Measurements from ENCODE around the gene C13orf42.
"Not testable (repeated sequence)": the region's sequence is repeated elsewhere in the genome, so short reads cannot be mapped to it uniquely, and the experiment has no call there.

C13orf42 gene

GRCh38 chr13:51080478-51081065 is 30.5 kb downstream of the C13orf42 start:
- CTCF ChIA-PET; H3K36me3 ChIP-seq (ENCODE audit: control insufficient read depth in 4 of 4, insufficient read depth in 4 of 4, low read length in 3 of 4); POLR2A ChIA-PET; H3K27me3 ChIP-seq (replicated peaks in 2 of 5; ENCODE audit: control insufficient read depth in 4 of 5, insufficient read depth in 5 of 5, low read length in 4 of 5); DNase-seq; H3K27ac ChIP-seq (ENCODE audit: insufficient read depth in 1 of 2, low read depth in 1 of 2, low read length in 2 of 2, poor library complexity in 1 of 2, severe bottlenecking in 2 of 2); H3K4me1 ChIP-seq (ENCODE audit: control extremely low read depth in 1 of 4, control insufficient read depth in 4 of 4, insufficient read depth in 4 of 4, low read length in 3 of 4); H3K4me3 ChIP-seq (ENCODE audit: control insufficient read depth in 1 of 7, extremely low read depth in 1 of 7, insufficient read depth in 4 of 7, low read depth in 2 of 7, low read length in 6 of 7); H3K9me3 ChIP-seq (ENCODE audit: control extremely low read depth in 1 of 5, control insufficient read depth in 4 of 5, insufficient read depth in 2 of 5, low read depth in 1 of 5, low read length in 4 of 5): not testable (repeated sequence)
- WGBS (ENCODE audit: insufficient coverage) = 93% methylated on average over 3 of the region's 23 CpGs

DNA sequence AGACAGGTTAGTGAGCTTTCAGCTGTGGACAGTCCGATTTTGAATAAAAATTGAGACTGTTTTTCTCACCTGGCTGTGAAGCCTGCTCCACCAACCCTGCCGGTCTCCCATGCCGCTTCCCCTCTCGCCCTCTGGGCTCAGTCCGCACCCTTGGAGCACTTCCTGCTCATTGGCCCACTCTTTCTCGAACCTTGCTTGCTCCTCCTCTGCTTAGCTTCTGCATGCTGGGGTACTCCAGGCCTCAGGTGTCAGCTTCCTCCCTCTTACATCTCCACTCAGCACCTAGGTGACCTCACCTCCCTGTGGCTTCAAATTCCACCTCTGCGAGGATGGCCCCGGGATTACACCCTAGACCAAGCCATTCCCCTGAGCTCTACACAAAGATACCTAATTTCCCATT is 39.6 kb downstream of the C13orf42 start:
- 89% methylated on average over 8 of the region's 8 CpGs for WGBS (ENCODE audit: insufficient coverage)
- Histone ChIP-seq H3K27ac (ENCODE audit: insufficient read depth in 1 of 2, low read depth in 1 of 2, low read length in 2 of 2, poor library complexity in 1 of 2, severe bottlenecking in 2 of 2) (no peak overlapping the region), H3K4me3 (ENCODE audit: control insufficient read depth in 1 of 7, extremely low read depth in 1 of 7, insufficient read depth in 4 of 7, low read depth in 2 of 7, low read length in 6 of 7) (no peak overlapping the region), H3K4me1 (ENCODE audit: control extremely low read depth in 1 of 4, control insufficient read depth in 4 of 4, insufficient read depth in 4 of 4, low read length in 3 of 4) (peaks cover 8 to 39% (median 23%) of the 10 kb centered on the region in 4 experiments), H3K36me3 (ENCODE audit: control insufficient read depth in 4 of 4, insufficient read depth in 4 of 4, low read length in 3 of 4) (no peaks in the 10 kb centered on the region), H3K9me3 (ENCODE audit: control extremely low read depth in 1 of 5, control insufficient read depth in 4 of 5, insufficient read depth in 2 of 5, low read depth in 1 of 5, low read length in 4 of 5) (no peaks in the 10 kb centered on the region), H3K27me3 (replicated peaks in 2 of 5; ENCODE audit: control insufficient read depth in 4 of 5, insufficient read depth in 5 of 5, low read length in 4 of 5) (no peaks in the 10 kb centered on the region)
- ChIA-PET POLR2A (no interaction called here), CTCF (interaction anchor here (0.7 to 9.1 kb wide), 23 partner anchors 9 to 1133 kb away, joined by 3 to 93 read pairs (median 3); no protein-coding TSS in a partner anchor)
- DNase-seq = no peak

GRCh38 chr13:51070005-51070649 is 40.9 kb downstream of the C13orf42 start:
- ChIA-PET POLR2A (no interaction called here), CTCF (interaction anchor here (0.6 to 9.1 kb wide), 30 partner anchors 14 to 1141 kb away, joined by 3 to 93 read pairs (median 4); partner anchors contain the start of gene C13orf42)
- H3K27me3 ChIP-seq (replicated peaks in 2 of 5; ENCODE audit: control insufficient read depth in 4 of 5, insufficient read depth in 5 of 5, low read length in 4 of 5) = no peaks in the 10 kb centered on the region
- DNase-seq = peak; percentile 79 to 86 (median 80)
- no peak overlapping the region for H3K4me3 ChIP-seq (ENCODE audit: control insufficient read depth in 1 of 7, extremely low read depth in 1 of 7, insufficient read depth in 4 of 7, low read depth in 2 of 7, low read length in 6 of 7)
- H3K36me3 ChIP-seq (ENCODE audit: control insufficient read depth in 4 of 4, insufficient read depth in 4 of 4, low read length in 3 of 4) = no peaks in the 10 kb centered on the region
- peaks cover 8 to 53% (median 37%) of the 10 kb centered on the region in 4 experiments for H3K4me1 ChIP-seq (ENCODE audit: control extremely low read depth in 1 of 4, control insufficient read depth in 4 of 4, insufficient read depth in 4 of 4, low read length in 3 of 4)
- H3K27ac ChIP-seq (ENCODE audit: insufficient read depth in 1 of 2, low read depth in 1 of 2, low read length in 2 of 2, poor library complexity in 1 of 2, severe bottlenecking in 2 of 2) = no peak overlapping the region
- no peaks in the 10 kb centered on the region for H3K9me3 ChIP-seq (ENCODE audit: control extremely low read depth in 1 of 5, control insufficient read depth in 4 of 5, insufficient read depth in 2 of 5, low read depth in 1 of 5, low read length in 4 of 5)
- 0% methylated on average over 9 of the region's 11 CpGs for WGBS (ENCODE audit: insufficient coverage)

- Histone ChIP-seq H3K4me1 (ENCODE audit: control extremely low read depth in 1 of 4, control insufficient read depth in 4 of 4, insufficient read depth in 4 of 4, low read length in 3 of 4) (peaks cover 9 to 69% (median 43%) of the 10 kb centered on the region in 4 experiments), H3K36me3 (ENCODE audit: control insufficient read depth in 4 of 4, insufficient read depth in 4 of 4, low read length in 3 of 4) (no peaks in the 10 kb centered on the region), H3K9me3 (ENCODE audit: control extremely low read depth in 1 of 5, control insufficient read depth in 4 of 5, insufficient read depth in 2 of 5, low read depth in 1 of 5, low read length in 4 of 5) (no peaks in the 10 kb centered on the region), H3K27ac (ENCODE audit: insufficient read depth in 1 of 2, low read depth in 1 of 2, low read length in 2 of 2, poor library complexity in 1 of 2, severe bottlenecking in 2 of 2) (no peak overlapping the region), H3K4me3 (ENCODE audit: control insufficient read depth in 1 of 7, extremely low read depth in 1 of 7, insufficient read depth in 4 of 7, low read depth in 2 of 7, low read length in 6 of 7) (no peak overlapping the region), H3K27me3 (replicated peaks in 2 of 5; ENCODE audit: control insufficient read depth in 4 of 5, insufficient read depth in 5 of 5, low read length in 4 of 5) (no peaks in the 10 kb centered on the region)
- ChIA-PET CTCF (interaction anchor here (0.9 to 9.1 kb wide), 16 partner anchors 10 to 1092 kb away, joined by 3 to 93 read pairs (median 6); no protein-coding TSS in a partner anchor), POLR2A (no interaction called here)
- DNase-seq = no peak
- 38% methylated on average over 2 of the region's 5 CpGs for WGBS (ENCODE audit: insufficient coverage)
These were observed 42.6 kb downstream of the C13orf42 start for GRCh38 chr13:51068501-51068900.

DNA sequence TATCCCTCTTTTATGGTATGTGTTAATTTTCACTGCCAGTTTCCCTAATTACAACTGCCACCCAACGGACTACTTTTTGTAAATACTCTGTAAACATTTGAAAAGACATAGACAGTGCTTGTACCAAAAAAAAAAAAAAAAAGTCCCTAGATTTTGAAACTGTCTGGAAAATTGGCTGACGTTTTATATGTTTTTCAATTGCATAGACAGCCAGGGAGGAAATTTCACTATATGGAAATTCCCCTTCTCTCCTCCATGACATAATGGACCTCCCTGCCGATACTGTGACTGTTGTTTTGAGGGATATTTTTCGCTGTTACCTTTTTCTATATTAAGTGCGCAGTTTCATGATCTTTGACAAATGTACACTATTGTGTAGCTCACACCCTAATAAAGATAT is 43.4 kb downstream of the C13orf42 start:
- DNase-seq = no peak
- no peaks in the 10 kb centered on the region for H3K9me3 ChIP-seq (ENCODE audit: control extremely low read depth in 1 of 5, control insufficient read depth in 4 of 5, insufficient read depth in 2 of 5, low read depth in 1 of 5, low read length in 4 of 5)
- peaks cover 13 to 76% (median 47%) of the 10 kb centered on the region in 4 experiments for H3K4me1 ChIP-seq (ENCODE audit: control extremely low read depth in 1 of 4, control insufficient read depth in 4 of 4, insufficient read depth in 4 of 4, low read length in 3 of 4)
- no peaks in the 10 kb centered on the region for H3K27me3 ChIP-seq (replicated peaks in 2 of 5; ENCODE audit: control insufficient read depth in 4 of 5, insufficient read depth in 5 of 5, low read length in 4 of 5)
- no CpG with 5 or more reads among the region's 5 CpGs for WGBS (ENCODE audit: insufficient coverage)
- no peak overlapping the region for H3K4me3 ChIP-seq (ENCODE audit: control insufficient read depth in 1 of 7, extremely low read depth in 1 of 7, insufficient read depth in 4 of 7, low read depth in 2 of 7, low read length in 6 of 7)
- no peaks in the 10 kb centered on the region for H3K36me3 ChIP-seq (ENCODE audit: control insufficient read depth in 4 of 4, insufficient read depth in 4 of 4, low read length in 3 of 4)
- H3K27ac ChIP-seq (ENCODE audit: insufficient read depth in 1 of 2, low read depth in 1 of 2, low read length in 2 of 2, poor library complexity in 1 of 2, severe bottlenecking in 2 of 2) = no peak overlapping the region
- ChIA-PET CTCF (interaction anchor here (0.7 to 9.1 kb wide), 8 partner anchors 16 to 983 kb away, joined by 3 to 93 read pairs (median 4); no protein-coding TSS in a partner anchor), POLR2A (interaction anchor here (0.7 kb wide), 1 partner anchor 658 kb away, joined by 3 read pairs; no protein-coding TSS in a partner anchor)

DNA sequence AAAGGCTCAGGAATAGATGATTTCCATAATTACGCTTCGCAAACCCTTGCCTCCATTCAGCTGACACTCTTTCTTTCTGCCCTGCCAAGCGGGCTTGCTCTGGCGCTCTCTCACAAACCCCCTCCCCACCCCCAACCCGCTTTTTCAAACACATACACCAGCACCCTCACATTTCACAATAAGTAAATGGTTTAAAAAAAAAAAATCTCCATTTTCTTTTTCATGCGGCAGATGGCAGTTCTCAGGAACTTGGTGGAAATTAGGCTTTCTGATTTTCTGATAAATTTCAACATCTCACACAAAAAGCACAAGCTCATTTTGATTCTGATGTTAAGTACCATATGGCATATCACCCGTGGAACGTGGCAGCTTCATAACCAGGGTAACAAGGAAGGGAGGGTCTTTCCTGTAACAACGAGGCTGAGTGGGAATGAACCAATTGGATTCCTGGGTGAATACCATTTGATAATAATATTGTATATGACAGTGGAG is 43.8 kb downstream of the C13orf42 start:
- ChIA-PET CTCF (interaction anchor here (0.7 to 9.1 kb wide), 14 partner anchors 10 to 991 kb away, joined by 3 to 93 read pairs (median 3); no protein-coding TSS in a partner anchor), POLR2A (interaction anchor here (0.7 kb wide), 1 partner anchor 658 kb away, joined by 3 read pairs; no protein-coding TSS in a partner anchor)
- DNase-seq = peak in 2 of 3 donors; percentile 55 to 60

More for the DNA sequence above, 43.8 kb downstream of the C13orf42 start:
- WGBS (ENCODE audit: insufficient coverage) = 38% methylated on average over 6 of the region's 9 CpGs
- Histone ChIP-seq H3K4me3 (ENCODE audit: control insufficient read depth in 1 of 7, extremely low read depth in 1 of 7, insufficient read depth in 4 of 7, low read depth in 2 of 7, low read length in 6 of 7) (peak overlapping the region in 1 of 7 experiments; percentile 39), H3K36me3 (ENCODE audit: control insufficient read depth in 4 of 4, insufficient read depth in 4 of 4, low read length in 3 of 4) (no peaks in the 10 kb centered on the region), H3K27me3 (replicated peaks in 2 of 5; ENCODE audit: control insufficient read depth in 4 of 5, insufficient read depth in 5 of 5, low read length in 4 of 5) (no peaks in the 10 kb centered on the region), H3K4me1 (ENCODE audit: control extremely low read depth in 1 of 4, control insufficient read depth in 4 of 4, insufficient read depth in 4 of 4, low read length in 3 of 4) (peaks cover 13 to 80% (median 47%) of the 10 kb centered on the region in 4 experiments), H3K27ac (ENCODE audit: insufficient read depth in 1 of 2, low read depth in 1 of 2, low read length in 2 of 2, poor library complexity in 1 of 2, severe bottlenecking in 2 of 2) (no peak overlapping the region), H3K9me3 (ENCODE audit: control extremely low read depth in 1 of 5, control insufficient read depth in 4 of 5, insufficient read depth in 2 of 5, low read depth in 1 of 5, low read length in 4 of 5) (no peaks in the 10 kb centered on the region)

All from common myeloid progenitor, CD34-positive (primary cell).